HG02981 (cell line): Measurements from ENCODE around the gene CSRP1.

Experiments
- ATAC-seq: cut with Tn5 transposase; IDR thresholded peaks from one replicate; pipeline ENCODE4 v1.9.1; 2021; ENCODE audit warnings: mild to moderate bottlenecking, moderate library complexity; ENCODE audit not compliant: unreplicated experiment

The CSRP1 gene

DNA sequence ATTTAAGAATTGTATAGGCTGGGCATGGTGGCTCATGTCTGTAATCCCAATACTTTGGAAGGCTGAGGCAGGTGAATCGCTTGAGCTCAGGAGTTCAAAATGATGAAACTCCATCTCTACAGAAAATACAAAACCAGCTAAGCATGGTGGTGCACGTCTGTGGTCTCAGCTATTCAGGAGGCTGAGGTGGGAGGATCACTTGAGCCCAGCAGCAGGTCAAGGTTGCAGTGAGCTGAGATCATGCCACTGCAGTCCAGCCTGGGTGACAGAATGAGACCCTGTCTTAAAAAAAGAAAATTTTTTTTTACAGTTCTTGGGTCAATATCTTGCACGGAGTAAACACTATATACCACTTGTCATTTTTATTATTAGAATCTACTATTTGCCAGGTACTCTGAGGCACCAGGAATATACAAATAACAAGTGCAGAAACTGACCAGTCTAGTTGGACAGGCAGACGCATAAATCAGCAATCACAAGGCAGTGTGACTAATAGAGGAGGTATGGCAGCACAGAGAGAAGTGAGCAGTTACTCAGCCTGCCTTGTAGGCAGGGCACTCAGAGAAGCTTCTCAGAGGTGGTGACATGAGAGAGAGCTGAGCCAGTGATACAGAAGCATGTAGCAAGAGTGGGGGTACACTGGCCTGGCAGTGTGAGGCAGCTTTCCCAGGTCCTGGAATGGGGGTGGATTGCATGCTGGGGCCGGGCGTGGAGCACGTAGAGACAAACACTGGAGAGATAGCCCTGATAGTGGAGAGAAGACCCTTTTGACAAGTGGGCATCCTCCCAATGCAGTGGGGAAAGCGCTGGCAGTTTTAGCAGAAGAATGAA lies 45.9 kb downstream of the CSRP1 start:
- no peak for ATAC-seq

DNA sequence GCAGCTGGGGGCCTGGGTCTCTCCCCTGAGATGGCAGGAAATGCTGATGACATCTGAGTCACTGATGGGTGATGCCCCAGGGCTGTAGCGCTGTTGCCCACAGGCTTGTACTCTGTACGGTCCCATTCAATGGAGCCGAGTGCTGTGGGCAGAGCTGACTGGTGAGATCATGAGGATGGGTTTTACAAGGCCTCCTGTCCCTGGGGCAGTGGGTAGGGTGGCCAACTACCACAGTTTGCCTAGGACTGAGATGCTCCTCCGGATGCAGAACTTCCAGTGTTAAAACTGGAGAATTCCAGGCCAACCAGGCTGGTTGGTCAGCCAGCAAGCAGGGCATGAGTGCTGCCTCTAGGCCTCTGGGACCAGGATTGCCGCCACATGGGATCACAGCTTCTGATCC lies 47.1 kb downstream of the CSRP1 start:
- no peak for ATAC-seq

DNA sequence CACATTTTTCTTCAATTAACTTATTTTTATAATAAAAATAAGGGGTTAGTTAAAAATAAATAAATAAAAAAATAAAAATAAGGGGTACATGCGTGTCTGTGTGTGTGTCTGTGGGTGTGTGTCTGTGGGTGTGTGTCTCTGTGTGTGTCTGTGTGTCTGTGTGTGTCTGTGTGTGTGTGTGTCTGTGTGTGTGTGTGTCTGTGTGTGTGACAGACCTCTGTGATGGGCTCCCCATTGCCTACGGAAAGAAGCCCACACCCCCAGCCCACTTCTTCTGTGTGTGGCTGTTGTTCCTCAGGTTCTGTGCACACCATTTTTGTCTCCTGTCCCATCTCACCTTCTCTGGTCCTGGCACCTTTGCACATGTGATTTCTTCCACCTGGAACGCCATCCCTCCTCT lies 47.9 kb downstream of the CSRP1 start:
- ATAC-seq = no peak

DNA sequence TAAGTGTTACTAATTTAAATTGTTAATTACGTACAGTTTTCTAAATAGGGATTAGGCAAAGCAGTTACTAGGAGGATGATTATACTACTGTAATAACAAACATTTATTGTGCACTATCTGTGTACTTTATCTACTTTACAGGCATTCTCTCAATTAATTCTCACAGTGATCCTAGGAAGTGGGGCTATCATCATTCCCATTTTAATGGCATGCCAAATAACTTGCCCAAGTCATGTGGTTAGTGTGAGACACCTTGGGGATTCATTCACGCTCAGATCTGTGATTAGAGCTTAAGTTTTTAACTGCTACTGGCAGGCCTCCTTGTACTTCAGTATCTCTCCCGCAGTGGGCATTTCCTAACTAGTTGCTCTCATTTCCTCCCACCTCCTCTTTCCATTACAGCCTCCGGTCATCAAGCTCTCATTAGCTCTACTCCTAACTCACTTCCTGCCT lies 49.4 kb downstream of the CSRP1 start:
- no peak for ATAC-seq

DNA sequence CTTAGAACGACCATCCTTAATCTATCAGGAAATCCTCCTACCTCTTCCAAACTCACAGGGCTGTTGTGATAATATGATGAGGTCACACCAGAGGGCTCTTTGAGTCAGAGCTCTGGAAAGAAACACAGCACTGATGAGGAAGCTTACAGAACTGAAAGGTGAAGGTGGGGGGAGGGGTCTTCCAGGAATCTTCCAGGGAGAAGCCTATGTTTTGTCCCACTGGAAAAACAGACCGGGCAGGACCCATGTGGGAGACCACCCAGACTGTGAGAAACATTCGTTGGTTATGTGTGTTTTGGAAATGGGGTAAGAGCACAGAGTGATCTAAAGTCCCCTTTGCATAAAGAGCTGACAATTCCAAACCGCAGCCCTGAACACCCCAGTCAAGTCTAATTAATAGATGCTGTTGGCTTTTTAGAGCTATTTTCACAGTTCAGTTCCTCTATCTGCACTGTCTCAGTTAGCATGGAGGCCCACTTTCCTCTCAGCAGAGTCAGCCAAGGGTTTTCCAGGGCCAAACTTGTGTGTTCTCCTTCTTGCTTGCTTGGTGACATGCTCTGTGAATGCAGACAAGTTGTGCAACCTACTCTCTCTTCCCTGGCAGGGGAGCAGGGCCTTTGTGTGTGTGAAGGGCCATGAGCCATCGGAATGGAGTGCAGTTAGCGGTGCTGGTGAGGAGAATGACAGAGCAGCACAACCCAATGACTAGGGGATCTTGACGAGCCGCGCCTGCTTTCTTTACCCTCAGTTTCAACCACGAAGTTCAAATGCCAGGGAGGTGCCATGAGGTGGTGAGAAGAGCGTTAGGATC lies 50.2 kb downstream of the CSRP1 start:
- ATAC-seq = no peak

DNA sequence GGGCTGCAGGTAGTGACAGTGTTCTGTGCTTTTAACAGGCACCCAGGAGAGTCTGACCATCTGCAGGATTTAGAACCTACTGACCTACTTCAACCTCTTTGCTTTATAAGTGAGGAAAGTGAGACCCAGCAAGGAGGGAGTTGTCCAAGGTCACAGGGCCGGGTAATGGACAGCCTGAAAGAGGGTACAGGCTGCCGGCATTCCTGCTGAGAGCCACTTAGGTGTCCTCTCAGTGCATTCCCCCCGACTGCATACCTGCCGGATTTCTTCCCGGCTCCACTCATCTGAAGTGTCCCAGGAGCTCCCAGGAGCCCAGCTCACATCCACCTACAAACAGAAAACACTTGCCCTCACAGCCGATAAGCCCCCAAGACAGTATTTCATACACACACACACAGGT lies 51.8 kb downstream of the CSRP1 start:
- ATAC-seq = no peak

DNA sequence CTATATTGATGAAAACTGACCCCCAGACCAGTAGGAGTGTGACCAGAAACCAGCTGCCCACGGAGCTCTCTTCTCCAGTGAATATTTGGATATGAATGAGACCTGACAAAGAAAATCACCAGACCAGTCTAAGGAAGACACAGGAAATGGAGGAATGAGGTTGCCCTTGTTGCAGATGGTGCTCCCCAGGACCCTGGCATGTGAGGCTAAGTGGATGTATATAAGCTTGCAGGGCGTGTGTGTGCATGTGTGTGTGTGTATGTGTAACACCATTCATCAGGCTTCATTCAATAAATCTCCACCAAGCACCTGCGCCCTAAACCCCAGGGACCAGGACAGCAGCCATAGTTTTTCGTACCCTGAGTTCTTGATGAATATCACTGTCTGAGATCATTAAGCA lies 52.3 kb downstream of the CSRP1 start:
- no peak for ATAC-seq

DNA sequence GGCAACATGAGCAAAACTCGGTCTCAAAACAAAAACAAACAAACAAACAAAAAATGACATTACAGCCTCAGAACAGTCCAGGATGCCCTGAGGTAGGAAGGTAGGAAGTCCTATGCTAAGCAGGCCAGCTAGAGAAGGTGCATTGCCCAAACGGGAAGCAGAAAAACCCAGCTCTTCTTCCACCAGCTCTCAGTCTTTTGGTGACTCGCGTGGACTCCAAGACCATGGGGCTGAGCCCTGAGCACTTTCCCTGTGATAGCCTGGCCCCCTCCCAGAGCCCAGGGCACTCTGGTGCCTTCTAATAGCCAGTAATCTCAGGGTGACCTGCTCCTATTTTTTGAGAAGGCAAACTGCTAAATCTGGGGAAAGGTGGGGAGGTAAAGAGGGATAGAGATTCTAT lies 54.1 kb downstream of the CSRP1 start:
- no peak for ATAC-seq

DNA sequence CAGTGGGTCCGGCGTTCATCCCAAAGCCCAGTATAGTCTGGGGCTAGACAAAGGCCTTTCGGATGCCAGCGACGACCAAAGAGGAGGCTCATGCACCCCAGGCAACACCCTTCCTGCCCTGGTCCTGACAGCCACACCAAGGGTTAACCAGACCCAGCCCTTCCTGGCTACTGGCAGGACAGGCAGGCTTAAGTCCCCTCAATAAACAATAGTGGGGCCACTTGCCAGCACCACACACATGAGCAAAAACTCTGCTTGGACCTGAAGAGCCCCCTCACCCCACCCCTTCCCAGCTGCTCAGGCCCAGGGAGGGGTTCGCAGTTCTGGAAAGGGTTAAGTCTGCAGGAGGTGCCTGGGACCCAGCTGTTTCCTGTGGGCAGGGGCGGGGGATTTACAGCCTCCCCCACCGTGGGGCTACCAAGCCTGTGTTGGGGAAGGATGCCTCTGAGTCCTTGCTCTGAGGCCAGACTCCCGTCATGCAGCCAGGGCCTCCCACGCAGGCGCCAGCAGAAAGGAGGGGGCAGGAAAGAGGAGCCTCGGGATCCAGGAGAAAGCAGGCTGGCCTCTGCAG lies 56.1 kb downstream of the CSRP1 start:
- no peak for ATAC-seq

DNA sequence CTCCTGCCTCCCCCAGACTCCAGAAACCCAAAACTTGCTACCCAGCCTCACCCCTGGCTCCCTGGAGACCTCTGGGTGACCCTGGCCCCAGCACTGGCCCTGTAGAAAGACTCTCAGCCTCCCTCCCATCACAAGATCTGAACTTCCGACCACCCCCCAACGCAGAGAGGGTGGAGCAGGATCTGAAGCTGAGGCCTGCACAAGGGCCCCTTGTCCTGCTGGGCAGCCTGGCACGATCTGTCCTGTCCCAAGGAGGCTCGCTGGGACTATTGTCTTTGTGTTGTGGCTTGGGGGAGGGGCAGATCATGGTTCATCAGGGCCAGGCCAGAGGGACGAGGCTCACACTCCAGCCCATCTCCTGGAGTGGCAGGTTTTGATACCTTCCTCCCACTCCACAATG lies 57.9 kb downstream of the CSRP1 start:
- ATAC-seq = no peak

DNA sequence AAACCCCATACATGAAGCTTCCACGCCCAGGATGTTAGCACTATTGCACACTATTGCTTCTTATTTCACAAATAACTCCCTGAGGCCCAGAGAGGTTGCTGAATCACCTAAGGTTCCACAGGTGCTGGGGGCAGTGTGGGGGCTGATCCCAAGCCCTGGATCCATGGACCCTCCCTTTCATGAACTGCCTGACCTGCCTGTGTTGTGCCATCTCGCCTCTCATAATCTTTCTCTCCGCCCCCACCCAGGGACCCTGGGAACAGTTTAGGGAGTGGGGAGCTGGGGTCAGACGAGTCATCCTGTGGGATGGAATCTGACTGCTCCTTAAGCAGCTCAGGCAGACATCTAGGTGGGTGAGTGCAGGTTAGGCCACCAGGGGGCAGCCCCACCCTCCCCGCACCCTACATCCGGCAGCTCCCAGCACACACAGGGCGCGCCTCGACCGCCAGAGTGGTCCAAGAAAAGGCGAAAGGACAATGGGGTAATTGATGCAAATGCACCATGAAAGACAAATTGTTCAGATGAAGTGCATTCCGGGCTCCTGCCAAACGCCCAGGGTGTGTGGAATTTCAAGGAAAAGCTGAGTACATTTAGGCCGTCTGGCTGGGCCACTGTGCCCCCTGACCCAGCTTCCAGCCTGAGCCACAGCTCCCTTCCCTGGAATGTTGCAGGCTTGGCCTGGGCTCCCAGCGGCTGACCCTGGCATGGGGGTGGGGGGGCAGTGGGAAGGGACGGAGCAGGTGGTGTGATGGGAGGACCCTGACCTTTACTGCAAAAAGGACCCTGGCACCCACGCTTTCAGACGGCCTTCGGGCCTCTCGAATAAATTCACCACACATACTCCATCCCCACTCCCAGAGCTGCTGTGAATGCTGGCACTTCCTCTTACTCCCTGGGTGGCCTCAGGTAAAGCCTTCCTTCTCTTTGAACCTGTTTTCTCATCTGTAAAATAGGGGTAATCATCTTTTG lies 58.7 kb downstream of the CSRP1 start:
- peak; percentile 75 for ATAC-seq

DNA sequence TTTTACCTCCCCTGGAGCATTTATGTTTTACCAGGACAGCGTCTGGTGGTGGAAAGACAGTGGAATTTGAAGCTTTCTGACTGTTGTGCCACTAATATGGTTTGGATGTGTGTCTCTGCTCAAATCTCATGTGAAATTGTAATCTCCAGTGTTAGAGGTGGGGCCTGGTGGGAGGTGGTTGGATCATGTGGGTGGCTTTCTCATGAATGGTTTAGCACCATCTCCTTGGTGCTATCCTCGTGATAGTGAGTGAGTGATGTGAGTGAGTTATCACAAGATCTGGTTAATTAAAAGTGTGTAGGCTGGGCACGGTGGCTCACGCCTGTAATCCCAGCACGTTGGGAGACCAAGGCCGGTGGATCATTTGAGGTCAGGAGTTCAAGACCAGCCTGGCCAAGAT lies 61.6 kb downstream of the CSRP1 start:
- no peak for ATAC-seq

DNA sequence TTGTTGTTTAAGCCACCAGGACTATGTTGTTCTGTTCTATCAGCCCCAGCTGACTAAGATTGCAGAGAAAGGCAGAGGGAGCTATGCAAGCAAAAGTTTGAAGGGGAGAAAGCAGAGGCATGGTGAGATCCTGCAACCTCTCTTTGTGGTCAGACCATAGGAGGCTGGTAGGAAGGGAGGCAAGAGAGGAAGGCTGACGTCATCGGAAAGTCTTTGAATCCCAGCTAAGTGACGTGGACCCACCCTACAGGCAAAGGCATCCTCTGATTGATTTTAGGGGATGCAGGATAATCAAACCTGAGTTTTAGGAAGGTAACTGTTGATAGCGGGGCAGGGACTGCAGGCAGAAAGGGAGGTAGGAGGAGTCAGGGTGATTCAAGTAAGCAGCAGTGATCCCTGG lies 62.1 kb downstream of the CSRP1 start:
- no peak for ATAC-seq

DNA sequence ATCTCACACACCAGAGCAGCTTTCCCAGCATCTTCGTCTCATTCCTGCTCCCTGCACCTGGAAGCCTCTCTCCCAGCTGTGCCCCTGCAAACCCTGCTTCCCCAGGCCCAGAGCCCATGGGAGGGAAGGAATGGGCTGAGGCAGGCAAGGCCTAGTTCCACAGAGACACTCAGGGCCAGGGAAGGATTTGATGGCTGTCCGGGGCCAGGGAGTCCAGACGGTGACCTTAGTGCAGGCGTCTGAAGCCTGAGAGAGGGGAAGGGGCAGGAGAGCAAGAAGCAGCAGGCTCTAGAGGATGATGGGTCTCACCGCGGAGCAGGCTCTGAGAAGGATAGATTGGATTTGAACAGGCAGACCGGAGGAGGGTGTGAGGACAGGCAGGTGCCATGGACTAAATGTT lies 63.2 kb downstream of the CSRP1 start:
- ATAC-seq = no peak

DNA sequence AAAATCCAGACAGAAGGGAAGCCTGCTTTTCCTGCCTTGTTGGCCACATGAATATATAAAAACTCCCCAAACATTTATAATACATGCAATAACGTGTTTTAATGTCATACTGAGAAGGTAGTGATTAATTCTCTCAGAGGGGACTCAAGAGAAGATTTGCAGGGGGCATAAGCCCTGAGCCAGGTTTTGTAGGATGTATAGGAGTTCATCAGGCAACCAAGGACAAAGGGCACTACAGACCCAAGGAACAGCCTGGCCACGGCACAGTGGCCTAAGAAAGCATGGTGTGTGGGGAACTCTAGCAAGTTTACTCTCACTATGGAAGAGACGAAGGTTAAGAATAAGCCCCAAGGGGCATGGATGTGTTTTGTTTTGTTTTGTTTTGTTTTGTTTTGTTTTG lies 70.0 kb downstream of the CSRP1 start:
- ATAC-seq = no peak

DNA sequence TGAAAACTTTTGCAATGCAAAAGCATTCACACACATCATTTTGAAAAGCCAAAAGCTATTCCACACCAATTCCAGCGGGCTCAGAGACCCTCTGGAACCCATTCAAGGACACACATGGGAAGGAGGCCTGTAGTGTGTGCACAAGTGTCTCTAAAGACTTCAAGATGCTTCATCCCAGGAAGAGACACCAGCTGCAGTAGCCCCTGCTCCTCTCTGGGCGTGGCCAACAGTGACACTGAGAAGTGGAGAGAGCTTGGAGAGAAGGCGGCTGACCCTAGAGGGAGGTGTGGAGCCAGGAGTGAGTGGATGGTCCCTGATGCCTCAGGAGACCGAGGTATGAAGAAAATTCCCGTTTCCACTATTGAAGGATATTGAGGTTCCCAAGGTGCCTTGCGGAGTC lies 70.5 kb downstream of the CSRP1 start:
- ATAC-seq = no peak

DNA sequence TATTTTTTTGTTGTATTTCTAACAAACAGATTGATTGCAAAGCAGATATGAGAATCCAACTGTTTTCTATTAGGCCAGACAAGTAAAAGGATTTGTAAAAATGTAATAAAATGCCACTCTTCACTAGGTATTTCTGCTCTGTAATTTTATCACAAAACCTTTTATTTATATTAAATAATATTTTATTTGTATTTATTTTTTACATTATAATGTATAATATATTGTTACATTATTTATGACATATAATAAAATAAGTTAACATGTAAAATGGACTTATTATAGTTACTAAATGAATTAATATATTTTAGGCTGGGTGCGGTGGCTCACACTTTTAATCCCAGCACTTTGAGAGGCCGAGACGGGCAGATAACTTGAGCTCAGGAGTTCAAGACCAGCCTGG lies 72.7 kb downstream of the CSRP1 start:
- no peak for ATAC-seq

DNA sequence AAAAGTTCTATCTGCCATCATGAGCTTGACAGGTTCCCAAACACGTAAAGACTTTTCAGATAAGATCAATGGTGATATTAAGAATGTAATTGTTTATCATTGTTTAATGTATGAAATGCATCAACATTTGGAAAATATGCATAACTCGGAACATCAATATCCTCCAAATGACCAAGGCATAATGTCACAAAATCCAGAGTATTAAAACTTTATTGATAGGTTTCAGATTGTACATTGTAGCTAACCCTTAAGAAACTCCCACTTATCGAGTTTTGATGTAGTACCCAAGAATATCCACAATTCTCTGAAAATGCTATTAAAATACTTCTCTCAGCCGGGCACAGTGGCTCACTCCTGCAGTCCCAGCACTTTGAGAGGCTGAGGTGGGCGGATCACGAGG lies 73.3 kb downstream of the CSRP1 start:
- no peak for ATAC-seq
